ENCODE data around the gene ZNF236. TPM values are rescaled to one million over a fixed set of nuclear protein-coding genes. Genes with fewer than 3 reads are reported as not detected.

Gene ZNF236
- total RNA-seq, 1 donor = 11.6 TPM

GRCh38 chr18:76896677-76897076 lies 74.3 kb downstream of the ZNF236 start:
- H3K4me2 ChIP-seq (ENCODE audit: insufficient read depth, low read length) = no peak overlapping the region
- H2AFZ ChIP-seq (ENCODE audit: low read length) = no peak overlapping the region
- H3K36me3 ChIP-seq (ENCODE audit: insufficient read depth, low read length) = peaks cover 37% of the 10 kb centered on the region
- no peaks in the 10 kb centered on the region for H3K27me3 ChIP-seq (ENCODE audit: insufficient read depth, low read length)
- peaks cover 3% of the 10 kb centered on the region for H3K9me3 ChIP-seq (ENCODE audit: low read depth, low read length)
- H4K20me1 ChIP-seq (ENCODE audit: insufficient read depth, low read length) = no peaks in the 10 kb centered on the region
- no peak overlapping the region for H3K27ac ChIP-seq (ENCODE audit: low read depth, low read length)
- no peak overlapping the region for H3K4me3 ChIP-seq (ENCODE audit: insufficient read depth, low read length)
- TF ChIP-seq, protein P1, sequence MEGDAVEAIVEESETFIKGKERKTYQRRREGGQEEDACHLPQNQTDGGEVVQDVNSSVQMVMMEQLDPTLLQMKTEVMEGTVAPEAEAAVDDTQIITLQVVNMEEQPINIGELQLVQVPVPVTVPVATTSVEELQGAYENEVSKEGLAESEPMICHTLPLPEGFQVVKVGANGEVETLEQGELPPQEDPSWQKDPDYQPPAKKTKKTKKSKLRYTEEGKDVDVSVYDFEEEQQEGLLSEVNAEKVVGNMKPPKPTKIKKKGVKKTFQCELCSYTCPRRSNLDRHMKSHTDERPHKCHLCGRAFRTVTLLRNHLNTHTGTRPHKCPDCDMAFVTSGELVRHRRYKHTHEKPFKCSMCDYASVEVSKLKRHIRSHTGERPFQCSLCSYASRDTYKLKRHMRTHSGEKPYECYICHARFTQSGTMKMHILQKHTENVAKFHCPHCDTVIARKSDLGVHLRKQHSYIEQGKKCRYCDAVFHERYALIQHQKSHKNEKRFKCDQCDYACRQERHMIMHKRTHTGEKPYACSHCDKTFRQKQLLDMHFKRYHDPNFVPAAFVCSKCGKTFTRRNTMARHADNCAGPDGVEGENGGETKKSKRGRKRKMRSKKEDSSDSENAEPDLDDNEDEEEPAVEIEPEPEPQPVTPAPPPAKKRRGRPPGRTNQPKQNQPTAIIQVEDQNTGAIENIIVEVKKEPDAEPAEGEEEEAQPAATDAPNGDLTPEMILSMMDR (IDR thresholded peaks at IDR 0.05; ENCODE audit: extremely low read depth, low read depth, low read length) = no peak
- H3K79me2 ChIP-seq (ENCODE audit: insufficient read depth, low read length) = no peaks in the 10 kb centered on the region
- no peak for DNase-seq (ENCODE audit: insufficient read length, low spot score, missing footprints)
- no peaks in the 10 kb centered on the region for H3K4me1 ChIP-seq (ENCODE audit: insufficient read depth, low read length)

GRCh38 chr18:76897257-76897656 lies 74.9 kb downstream of the ZNF236 start:
- no peaks in the 10 kb centered on the region for H3K27me3 ChIP-seq (ENCODE audit: insufficient read depth, low read length)
- H3K79me2 ChIP-seq (ENCODE audit: insufficient read depth, low read length) = no peaks in the 10 kb centered on the region
- H3K4me2 ChIP-seq (ENCODE audit: insufficient read depth, low read length) = no peak overlapping the region
- peaks cover 39% of the 10 kb centered on the region for H3K36me3 ChIP-seq (ENCODE audit: insufficient read depth, low read length)
- H3K4me1 ChIP-seq (ENCODE audit: insufficient read depth, low read length) = no peaks in the 10 kb centered on the region
- DNase-seq (ENCODE audit: insufficient read length, low spot score, missing footprints) = no peak
- no peak overlapping the region for H3K4me3 ChIP-seq (ENCODE audit: insufficient read depth, low read length)
- H3K27ac ChIP-seq (ENCODE audit: low read depth, low read length) = no peak overlapping the region
- peaks cover 3% of the 10 kb centered on the region for H3K9me3 ChIP-seq (ENCODE audit: low read depth, low read length)
- no peak overlapping the region for H2AFZ ChIP-seq (ENCODE audit: low read length)
- TF ChIP-seq, protein P1 (IDR thresholded peaks at IDR 0.05; ENCODE audit: extremely low read depth, low read depth, low read length) = no peak
- no peaks in the 10 kb centered on the region for H4K20me1 ChIP-seq (ENCODE audit: insufficient read depth, low read length)

DNA sequence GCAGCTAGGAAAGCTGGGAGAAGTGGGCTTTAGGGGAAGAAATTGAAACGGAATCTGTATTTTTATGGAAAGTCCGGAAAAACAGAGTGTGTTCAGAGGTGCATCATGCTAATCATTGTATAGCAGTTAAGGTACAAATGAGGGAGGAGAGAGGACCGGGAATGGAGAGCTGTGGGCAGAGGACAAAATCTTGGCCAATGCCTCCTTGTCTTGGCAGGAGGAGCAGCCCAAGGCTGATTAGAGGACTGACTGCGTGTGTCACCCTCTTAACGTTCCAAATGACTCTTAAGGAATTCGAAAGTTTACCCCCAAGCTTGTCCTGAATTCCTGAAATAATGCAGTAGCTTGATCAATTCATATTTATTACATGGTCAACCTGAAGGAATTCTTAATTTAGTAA lies 81.0 kb downstream of the ZNF236 start:
- TF ChIP-seq, protein P1 (IDR thresholded peaks at IDR 0.05; ENCODE audit: extremely low read depth, low read depth, low read length) = no peak
- H3K4me3 ChIP-seq (ENCODE audit: insufficient read depth, low read length) = no peak overlapping the region
- no peaks in the 10 kb centered on the region for H3K79me2 ChIP-seq (ENCODE audit: insufficient read depth, low read length)
- no peak overlapping the region for H3K4me2 ChIP-seq (ENCODE audit: insufficient read depth, low read length)
- no peaks in the 10 kb centered on the region for H3K4me1 ChIP-seq (ENCODE audit: insufficient read depth, low read length)
- H3K27ac ChIP-seq (ENCODE audit: low read depth, low read length) = no peak overlapping the region
- no peaks in the 10 kb centered on the region for H3K27me3 ChIP-seq (ENCODE audit: insufficient read depth, low read length)
- H2AFZ ChIP-seq (ENCODE audit: low read length) = no peak overlapping the region
- no peaks in the 10 kb centered on the region for H3K9me3 ChIP-seq (ENCODE audit: low read depth, low read length)
- no peak for DNase-seq (ENCODE audit: insufficient read length, low spot score, missing footprints)
- no peaks in the 10 kb centered on the region for H4K20me1 ChIP-seq (ENCODE audit: insufficient read depth, low read length)
- H3K36me3 ChIP-seq (ENCODE audit: insufficient read depth, low read length) = peaks cover 26% of the 10 kb centered on the region

- Histone ChIP-seq H2AFZ (ENCODE audit: low read length) (no peak overlapping the region), H3K9me3 (ENCODE audit: low read depth, low read length) (no peaks in the 10 kb centered on the region), H4K20me1 (ENCODE audit: insufficient read depth, low read length) (no peaks in the 10 kb centered on the region), H3K27ac (ENCODE audit: low read depth, low read length) (no peak overlapping the region), H3K36me3 (ENCODE audit: insufficient read depth, low read length) (peaks cover 36% of the 10 kb centered on the region), H3K4me2 (ENCODE audit: insufficient read depth, low read length) (no peak overlapping the region), H3K27me3 (ENCODE audit: insufficient read depth, low read length) (no peaks in the 10 kb centered on the region), H3K4me1 (ENCODE audit: insufficient read depth, low read length) (no peaks in the 10 kb centered on the region), H3K4me3 (ENCODE audit: insufficient read depth, low read length) (no peak overlapping the region), H3K79me2 (ENCODE audit: insufficient read depth, low read length) (no peaks in the 10 kb centered on the region)
- DNase-seq (ENCODE audit: insufficient read length, low spot score, missing footprints) = no peak
- TF ChIP-seq, protein P1 (IDR thresholded peaks at IDR 0.05; ENCODE audit: extremely low read depth, low read depth, low read length) = no peak
Measured at GRCh38 chr18:76905821-76906220, 83.5 kb downstream of the ZNF236 start.
